ENCODE measurements around the gene ANKRD23. TPM values are rescaled to one million over a fixed set of nuclear protein-coding genes. Genes with fewer than 3 reads are reported as not detected.
A peak's percentile ranks its signal among the peaks of the same experiment; 100 is the strongest.
"Not testable (repeated sequence)": the region's sequence is repeated elsewhere in the genome, so short reads cannot be mapped to it uniquely, and the experiment has no call there.

The ANKRD23 gene
- total and polyA plus RNA-seq, 4 experiments from 2014 or later, result 1.5 to 19.7 (median 19.4) TPM; not detected in 1

GRCh38 chr2:96806468-96807126 lies 37.2 kb downstream of the ANKRD23 start:
- Histone ChIP-seq H3K4me1 (ENCODE audit: insufficient read depth, low read length) (peaks cover 39% of the 10 kb centered on the region), H3K27ac (ENCODE audit: low read depth, low read length) (peak overlapping the region; percentile 22), H3K36me3 (ENCODE audit: insufficient read depth, low read length) (peaks cover 5% of the 10 kb centered on the region), H3K9me3 (ENCODE audit: control insufficient read depth in 1 of 2, low read length in 2 of 2) (no peaks in the 10 kb centered on the region), H3K4me3 (ENCODE audit: low read length in 2 of 2) (peak overlapping the region in 1 of 2 donors; percentile 38), H3K27me3 (ENCODE audit: insufficient read depth, low read length) (no peaks in the 10 kb centered on the region)
- Mint-ChIP-seq H3K27ac (peak overlapping the region; percentile 91 to 100 (median 98)), H3K9me3 (peaks cover 0 to 5% (median 0%) of the 10 kb centered on the region in 8 donors), H3K4me1 (peaks cover 16 to 47% (median 27%) of the 10 kb centered on the region in 4 donors), H3K36me3 (peaks cover 9 to 10% of the 10 kb centered on the region in 2 donors), H3K27me3 (no peaks in the 10 kb centered on the region), H3K4me3 (peak overlapping the region; percentile 79 to 92 (median 86))
- peak; percentile 68 to 82 (median 78) for DNase-seq
- POLR2A ChIA-PET (ENCODE audit: partially characterized antibody), result interaction anchor here (0.7 to 6.4 kb wide), 16 partner anchors 10 to 254 kb away, joined by 3 to 104 read pairs (median 4); partner anchors contain the start of genes ANKRD39, CNNM3, CNNM4 and KANSL3
- CTCF ChIA-PET (ENCODE audit: partially characterized antibody), result interaction anchor here (0.7 to 3.0 kb wide), 9 partner anchors 8 to 306 kb away, joined by 3 to 10 read pairs (median 5); partner anchors contain the start of genes ANKRD36, ANKRD39, CNNM3 and CNNM4
- intact Hi-C loops (cut with micrococcal nuclease), result loop anchor here (1.0 to 10.0 kb wide), 2 partner anchors 10 to 402 kb away; partner anchors contain the start of gene CNNM3

- Histone ChIP-seq H3K27ac (ENCODE audit: low read depth, low read length) (peak overlapping the region; percentile 22), H3K4me1 (ENCODE audit: insufficient read depth, low read length) (peaks cover 46% of the 10 kb centered on the region)
- peaks cover 16 to 44% (median 24%) of the 10 kb centered on the region in 4 donors for H3K4me1 Mint-ChIP-seq
- POLR2A ChIA-PET (ENCODE audit: partially characterized antibody), result interaction anchor here (0.7 to 6.4 kb wide), 10 partner anchors 10 to 212 kb away, joined by 3 to 104 read pairs (median 6); partner anchors contain the start of genes ANKRD39, CNNM3, CNNM4 and KANSL3
- H3K4me3 ChIP-seq (ENCODE audit: low read length in 2 of 2); H3K9me3 ChIP-seq (ENCODE audit: control insufficient read depth in 1 of 2, low read length in 2 of 2); H3K9me3 Mint-ChIP-seq; DNase-seq; H3K27me3 ChIP-seq (ENCODE audit: insufficient read depth, low read length); H3K36me3 ChIP-seq (ENCODE audit: insufficient read depth, low read length); H3K27me3 Mint-ChIP-seq: not testable (repeated sequence)
- peak overlapping the region in 6 of 8 donors; percentile 83 to 92 (median 87) for H3K4me3 Mint-ChIP-seq
- intact Hi-C loops (cut with micrococcal nuclease), result loop anchor here (1.0 to 10.0 kb wide), 2 partner anchors 10 to 401 kb away; partner anchors contain the start of gene CNNM3
- peak overlapping the region; percentile 91 to 100 (median 98) for H3K27ac Mint-ChIP-seq
- CTCF ChIA-PET (ENCODE audit: partially characterized antibody), result interaction anchor here (1.0 to 3.0 kb wide), 7 partner anchors 9 to 306 kb away, joined by 3 to 10 read pairs (median 6); partner anchors contain the start of genes ANKRD36, ANKRD39, CNNM3 and CNNM4
- H3K36me3 Mint-ChIP-seq, result peaks cover 9 to 10% of the 10 kb centered on the region in 2 donors
Observed at GRCh38 chr2:96805946-96806345, 37.9 kb downstream of the ANKRD23 start.

DNA sequence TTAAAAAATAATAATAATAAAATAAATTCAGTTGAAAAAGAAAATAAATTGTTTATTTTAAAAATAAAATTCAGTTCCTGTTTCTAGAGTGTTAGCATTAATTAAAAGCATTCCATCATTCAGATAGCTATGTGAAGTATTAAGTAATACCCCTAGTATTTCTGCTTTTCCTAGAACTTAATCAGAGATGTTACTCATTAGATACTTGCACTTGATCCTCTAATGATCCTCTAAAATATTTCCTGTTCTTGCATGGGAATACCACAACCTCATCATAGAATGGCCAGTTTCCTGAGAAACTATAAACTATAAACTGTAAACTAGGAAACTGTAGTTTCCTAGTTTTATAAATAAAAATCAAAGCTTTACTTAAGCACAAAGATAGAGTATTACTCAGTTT lies 38.8 kb downstream of the ANKRD23 start:
- no peak overlapping the region for H3K4me3 ChIP-seq (ENCODE audit: low read length in 2 of 2)
- intact Hi-C loops (cut with micrococcal nuclease), result loop anchor here (5.0 to 10.0 kb wide), 2 partner anchors 203 to 400 kb away; no protein-coding TSS in a partner anchor
- peaks cover 50% of the 10 kb centered on the region for H3K4me1 ChIP-seq (ENCODE audit: insufficient read depth, low read length)
- H3K27me3 ChIP-seq (ENCODE audit: insufficient read depth, low read length), result no peaks in the 10 kb centered on the region
- peaks cover 16 to 40% (median 23%) of the 10 kb centered on the region in 4 donors for H3K4me1 Mint-ChIP-seq
- peaks cover 0 to 5% (median 0%) of the 10 kb centered on the region in 8 donors for H3K9me3 Mint-ChIP-seq
- CTCF ChIA-PET (ENCODE audit: partially characterized antibody), result interaction anchor here (1.3 to 3.8 kb wide), 5 partner anchors 10 to 156 kb away, joined by 4 to 39 read pairs (median 8); partner anchors contain the start of genes ANKRD39, CNNM3 and CNNM4
- peak overlapping the region in 1 of 8 donors; percentile 7 for H3K4me3 Mint-ChIP-seq
- peaks cover 7 to 9% of the 10 kb centered on the region in 2 donors for H3K36me3 Mint-ChIP-seq
- no peaks in the 10 kb centered on the region for H3K9me3 ChIP-seq (ENCODE audit: control insufficient read depth in 1 of 2, low read length in 2 of 2)
- H3K36me3 ChIP-seq (ENCODE audit: insufficient read depth, low read length), result peaks cover 5% of the 10 kb centered on the region
- peak overlapping the region; percentile 56 to 91 (median 67) for H3K27ac Mint-ChIP-seq
- POLR2A ChIA-PET (ENCODE audit: partially characterized antibody), result interaction anchor here (0.7 to 6.4 kb wide), 5 partner anchors 11 to 197 kb away, joined by 3 to 104 read pairs (median 4); partner anchors contain the start of genes ANKRD39 and CNNM3
- no peak overlapping the region for H3K27ac ChIP-seq (ENCODE audit: low read depth, low read length)
- H3K27me3 Mint-ChIP-seq, result no peaks in the 10 kb centered on the region
- no peak for DNase-seq

GRCh38 chr2:96802721-96803120 lies 41.1 kb downstream of the ANKRD23 start:
- peaks cover 11 to 14% of the 10 kb centered on the region in 2 donors for H3K36me3 Mint-ChIP-seq
- Histone ChIP-seq H3K27ac (ENCODE audit: low read depth, low read length) (no peak overlapping the region), H3K4me1 (ENCODE audit: insufficient read depth, low read length) (peaks cover 43% of the 10 kb centered on the region), H3K36me3 (ENCODE audit: insufficient read depth, low read length) (no peaks in the 10 kb centered on the region), H3K27me3 (ENCODE audit: insufficient read depth, low read length) (no peaks in the 10 kb centered on the region), H3K9me3 (ENCODE audit: control insufficient read depth in 1 of 2, low read length in 2 of 2) (no peaks in the 10 kb centered on the region), H3K4me3 (ENCODE audit: low read length in 2 of 2) (no peak overlapping the region)
- peak overlapping the region in 2 of 7 donors; percentile 53 to 69 for H3K27ac Mint-ChIP-seq
- peaks cover 9 to 21% (median 16%) of the 10 kb centered on the region in 4 donors for H3K4me1 Mint-ChIP-seq
- no peaks in the 10 kb centered on the region for H3K27me3 Mint-ChIP-seq
- ChIA-PET CTCF (ENCODE audit: partially characterized antibody) (interaction anchor here (1.0 to 3.8 kb wide), 7 partner anchors 11 to 149 kb away, joined by 3 to 39 read pairs (median 4); partner anchors contain the start of genes CNNM3 and CNNM4), POLR2A (ENCODE audit: partially characterized antibody) (interaction anchor here (0.8 to 6.4 kb wide), 5 partner anchors 10 to 264 kb away, joined by 3 to 104 read pairs (median 4); partner anchors contain the start of genes ANKRD39 and CNNM3)
- intact Hi-C loops (cut with micrococcal nuclease), result loop anchor here (1.0 to 10.0 kb wide), 3 partner anchors 14 to 398 kb away; partner anchors contain the start of gene CNNM3
- peaks cover 0 to 5% (median 0%) of the 10 kb centered on the region in 8 donors for H3K9me3 Mint-ChIP-seq
- no peak for DNase-seq
- no peak overlapping the region for H3K4me3 Mint-ChIP-seq

- ChIA-PET POLR2A (ENCODE audit: partially characterized antibody) (interaction anchor here (0.8 to 6.4 kb wide), 5 partner anchors 14 to 264 kb away, joined by 3 to 104 read pairs (median 4); partner anchors contain the start of genes ANKRD39 and CNNM3), CTCF (ENCODE audit: partially characterized antibody) (interaction anchor here (0.8 to 3.8 kb wide), 12 partner anchors 12 to 159 kb away, joined by 3 to 39 read pairs (median 6); partner anchors contain the start of genes CNNM3 and CNNM4)
- intact Hi-C loops (cut with micrococcal nuclease), result loop anchor here (1.0 to 10.0 kb wide), 5 partner anchors 14 to 397 kb away; partner anchors contain the start of genes CNNM3, CNNM4 and KANSL3
- no peak overlapping the region for H3K27ac Mint-ChIP-seq
- peaks cover 11 to 17% of the 10 kb centered on the region in 2 donors for H3K36me3 Mint-ChIP-seq
- no peaks in the 10 kb centered on the region for H3K27me3 Mint-ChIP-seq
- peaks cover 9 to 15% (median 13%) of the 10 kb centered on the region in 4 donors for H3K4me1 Mint-ChIP-seq
- Histone ChIP-seq H3K9me3 (ENCODE audit: control insufficient read depth in 1 of 2, low read length in 2 of 2) (no peaks in the 10 kb centered on the region), H3K27ac (ENCODE audit: low read depth, low read length) (peak overlapping the region; percentile 18), H3K4me3 (ENCODE audit: low read length in 2 of 2) (no peak overlapping the region), H3K4me1 (ENCODE audit: insufficient read depth, low read length) (peaks cover 35% of the 10 kb centered on the region), H3K27me3 (ENCODE audit: insufficient read depth, low read length) (no peaks in the 10 kb centered on the region), H3K36me3 (ENCODE audit: insufficient read depth, low read length) (no peaks in the 10 kb centered on the region)
- peak; percentile 12 to 52 (median 33) for DNase-seq
- H3K4me3 Mint-ChIP-seq, result no peak overlapping the region
- H3K9me3 Mint-ChIP-seq, result peaks cover 0 to 5% (median 0%) of the 10 kb centered on the region in 8 donors
Observed at GRCh38 chr2:96801786-96802595, 41.8 kb downstream of the ANKRD23 start.
